GM23248 (cell line): Measurements from ENCODE around the gene CCDC78. TPM values are rescaled to one million over a fixed set of nuclear protein-coding genes. Genes with fewer than 3 reads are reported as not detected.
A peak's percentile ranks its signal among the peaks of the same experiment; 100 is the strongest.

ENCODE experiments used
- DNase-seq: peaks from one replicate; pipeline ENCODE4 v3.0.0-alpha.2; 2015
- H2AFZ ChIP-seq: fragments of 200-600 bp; sonication (generic); 2 replicates; pipeline ENCODE4 v1.6.1; 2016; ENCODE audit warnings: antibody characterized with exemption
- H3F3A ChIP-seq: fragments of 200-600 bp; sonication (generic); 2 replicates; pipeline ENCODE4 v1.6.1; 2016; ENCODE audit warnings: mild to moderate bottlenecking, antibody characterized with exemption, mixed run types; ENCODE audit not compliant: insufficient read depth
- H3K27ac ChIP-seq: fragments of 200-600 bp; sonication (generic); 2 replicates; pipeline ENCODE4 v1.5.1; 2016; ENCODE audit warnings: mild to moderate bottlenecking
- H3K27me3 ChIP-seq: fragments of 200-600 bp; sonication (generic); replicated peaks from 2 replicates; pipeline ENCODE4 v1.6.1; 2016; ENCODE audit warnings: mild to moderate bottlenecking; ENCODE audit not compliant: insufficient read depth
- H3K36me3 ChIP-seq: fragments of 200-600 bp; sonication (generic); 2 replicates; pipeline ENCODE4 v1.6.1; 2016; ENCODE audit warnings: low read depth, mild to moderate bottlenecking
- H3K4me1 ChIP-seq: fragments of 200-600 bp; sonication (generic); 2 replicates; pipeline ENCODE4 v1.6.1; 2016; ENCODE audit warnings: mild to moderate bottlenecking; ENCODE audit not compliant: insufficient read depth
- H3K4me2 ChIP-seq: fragments of 200-600 bp; sonication (generic); one replicate; pipeline ENCODE4 v1.6.1; 2016; ENCODE audit warnings: mild to moderate bottlenecking; ENCODE audit not compliant: unreplicated experiment
- H3K4me3 ChIP-seq: fragments of 200-600 bp; sonication (generic); 2 replicates; pipeline ENCODE4 v1.5.1; 2016; ENCODE audit warnings: mild to moderate bottlenecking
- H3K79me2 ChIP-seq: fragments of 200-600 bp; sonication (generic); 2 replicates; pipeline ENCODE4 v1.6.1; 2016; ENCODE audit warnings: mild to moderate bottlenecking; ENCODE audit not compliant: insufficient read depth
- H3K9ac ChIP-seq: fragments of 200-600 bp; sonication (generic); 2 replicates; pipeline ENCODE4 v1.6.1; 2016; ENCODE audit warnings: mild to moderate bottlenecking
- H3K9me2 ChIP-seq: fragments of 200-600 bp; sonication (generic); 2 replicates; pipeline ENCODE4 v1.6.1; 2016; ENCODE audit warnings: mixed run types, mild to moderate bottlenecking, moderate library complexity; ENCODE audit not compliant: insufficient read depth
- H3K9me3 ChIP-seq: fragments of 200-600 bp; sonication (generic); one replicate; pipeline ENCODE4 v1.6.1; 2017; ENCODE audit warnings: low read depth
- H4K20me1 ChIP-seq: fragments of 200-600 bp; sonication (generic); 2 replicates; pipeline ENCODE4 v1.6.0; 2016; ENCODE audit not compliant: insufficient read depth
- EZH2 ChIP-seq: fragments of 200-600 bp; sonication (generic); IDR thresholded peaks from 2 replicates; pipeline ENCODE4 v1.6.1; 2018; ENCODE audit warnings: antibody characterized with exemption, mild to moderate bottlenecking; ENCODE audit not compliant: insufficient read depth, poor library complexity, severe bottlenecking
- EZH2phosphoT487 ChIP-seq: fragments of 200-600 bp; sonication (generic); IDR thresholded peaks from 2 replicates; pipeline ENCODE4 v1.6.1; 2018; ENCODE audit warnings: antibody characterized with exemption, moderate library complexity, mild to moderate bottlenecking, low read depth; ENCODE audit not compliant: insufficient read depth
- WGBS, 2 experiments: methylation state at CpG; one replicate each; pipeline ENCODE4 v1.1.6; 2015 to 2017; ENCODE audit warnings: low lambda C conversion rate in 2 of 2, low coverage in 1 of 2; ENCODE audit errors: missing lambda C conversion rate in 2 of 2; 5-methylcytosine and 5-hydroxymethylcytosine counted together
- in situ Hi-C: fragments of 300-500 bp; cut with MboI; formaldehyde crosslinking; loops from 2 replicates; pipeline ENCODE4 v1.15.0; 2020
- polyA plus RNA-seq: library from polyadenylated mRNA; unstranded; fragments of >200 nt; fragmentation: Nextera tagmentation; extraction: Ambion mirVana; gene quantifications from 2 replicates; pipeline ENCODE4 v1.2.1, GENCODE V29; 2016
- total RNA-seq: library from RNA; depleted of rRNA; stranded (reverse); fragments of >200 nt; shearing (Covaris generic); gene quantifications from 2 replicates; pipeline ENCODE4 v1.2.3, GENCODE V29; 2014

CCDC78 gene
- total and polyA plus RNA-seq, 2 experiments from 2014 or later, result 0.78 to 9.5 TPM

- peak; percentile 39 for DNase-seq
- Histone ChIP-seq H3K4me1 (no peaks in the 10 kb centered on the region), H3K79me2 (no peaks in the 10 kb centered on the region), H3K4me2 (peak overlapping the region; percentile 83), H3K9me2 (no peaks in the 10 kb centered on the region), H2AFZ (peak overlapping the region; percentile 36), H3K27me3 (no peaks in the 10 kb centered on the region), H3K9ac (peak overlapping the region; percentile 71), H3K27ac (no peak overlapping the region), H4K20me1 (no peaks in the 10 kb centered on the region), H3F3A (no peaks in the 10 kb centered on the region), H3K4me3 (peak overlapping the region; percentile 72), H3K9me3 (no peaks in the 10 kb centered on the region), H3K36me3 (no peaks in the 10 kb centered on the region)
- no peak for TF ChIP-seq EZH2phosphoT487
- in situ Hi-C loops, result no loop called here
- WGBS, 2 experiments, result 0 to 2% methylated on average over 49 to 50 of the region's 61 CpGs
These were observed 1.2 kb upstream of the CCDC78 start for GRCh38 chr16:727291-727977.

GRCh38 chr16:726188-726437, 130 bp downstream of the CCDC78 start:
- TF ChIP-seq EZH2 (no peak), EZH2phosphoT487 (no peak)
- no peak overlapping the region for H3K9ac ChIP-seq
- H3K79me2 ChIP-seq, result no peaks in the 10 kb centered on the region
- in situ Hi-C loops, result no loop called here
- no peaks in the 10 kb centered on the region for H3F3A ChIP-seq
- peak; percentile 42 for DNase-seq
- H3K9me2 ChIP-seq, result no peaks in the 10 kb centered on the region
- no peaks in the 10 kb centered on the region for H3K9me3 ChIP-seq
- no peaks in the 10 kb centered on the region for H3K4me1 ChIP-seq
- no peaks in the 10 kb centered on the region for H3K27me3 ChIP-seq
- H3K4me3 ChIP-seq, result no peak overlapping the region
- H4K20me1 ChIP-seq, result no peaks in the 10 kb centered on the region
- H3K4me2 ChIP-seq, result no peak overlapping the region
- WGBS, 2 experiments, result 17 to 23% methylated on average over 8 to 9 of the region's 9 CpGs
- no peak overlapping the region for H2AFZ ChIP-seq
- no peak overlapping the region for H3K27ac ChIP-seq
- H3K36me3 ChIP-seq, result no peaks in the 10 kb centered on the region

- H3F3A ChIP-seq, result no peaks in the 10 kb centered on the region
- H3K9me2 ChIP-seq, result no peaks in the 10 kb centered on the region
- DNase-seq, result no peak
- H3K9ac ChIP-seq, result no peak overlapping the region
- H3K9me3 ChIP-seq, result no peaks in the 10 kb centered on the region
- no peaks in the 10 kb centered on the region for H3K36me3 ChIP-seq
- WGBS, 2 experiments, result 71 to 79% methylated on average over 23 of the region's 23 CpGs
- H3K27me3 ChIP-seq, result no peaks in the 10 kb centered on the region
- no peaks in the 10 kb centered on the region for H3K79me2 ChIP-seq
- no peak overlapping the region for H3K4me3 ChIP-seq
- no peaks in the 10 kb centered on the region for H3K4me1 ChIP-seq
- TF ChIP-seq EZH2 (no peak), EZH2phosphoT487 (no peak)
- H2AFZ ChIP-seq, result no peak overlapping the region
- in situ Hi-C loops, result no loop called here
- no peak overlapping the region for H3K27ac ChIP-seq
- no peak overlapping the region for H3K4me2 ChIP-seq
- no peaks in the 10 kb centered on the region for H4K20me1 ChIP-seq
These were observed 618 bp downstream of the CCDC78 start for GRCh38 chr16:725463-726187.

GRCh38 chr16:725041-725376, 1.2 kb downstream of the CCDC78 start:
- Histone ChIP-seq H3F3A (no peaks in the 10 kb centered on the region), H3K27me3 (no peaks in the 10 kb centered on the region), H3K9ac (no peak overlapping the region), H2AFZ (no peak overlapping the region), H3K4me2 (no peak overlapping the region), H4K20me1 (no peaks in the 10 kb centered on the region), H3K4me3 (no peak overlapping the region), H3K9me2 (no peaks in the 10 kb centered on the region), H3K79me2 (no peaks in the 10 kb centered on the region), H3K27ac (no peak overlapping the region), H3K4me1 (peaks cover 2% of the 10 kb centered on the region; the same call in 1 of the 2 replicates), H3K9me3 (no peaks in the 10 kb centered on the region), H3K36me3 (no peaks in the 10 kb centered on the region)
- TF ChIP-seq EZH2 (no peak), EZH2phosphoT487 (no peak)
- no peak for DNase-seq
- WGBS, 2 experiments, result 81% methylated on average over 7 of the region's 7 CpGs
- in situ Hi-C loops, result no loop called here
